ENCODE results near the gene SLC15A3.

SLC15A3 gene

GRCh38 chr11:60889869-60890311 lies 62.1 kb downstream of the SLC15A3 start:
- DNase-seq (ENCODE audit: low spot score) = no peak

GRCh38 chr11:60887556-60887955 lies 64.4 kb downstream of the SLC15A3 start:
- DNase-seq (ENCODE audit: low spot score) = peak; percentile 60

All from left forelimb (tissue), 1 donor.